ENCODE data around the gene RYR2. TPM values are rescaled to one million over a fixed set of nuclear protein-coding genes. Genes with fewer than 3 reads are reported as not detected.

Gene RYR2
- total RNA-seq, 1 experiment from 2014 or later: 0.03 TPM

DNA sequence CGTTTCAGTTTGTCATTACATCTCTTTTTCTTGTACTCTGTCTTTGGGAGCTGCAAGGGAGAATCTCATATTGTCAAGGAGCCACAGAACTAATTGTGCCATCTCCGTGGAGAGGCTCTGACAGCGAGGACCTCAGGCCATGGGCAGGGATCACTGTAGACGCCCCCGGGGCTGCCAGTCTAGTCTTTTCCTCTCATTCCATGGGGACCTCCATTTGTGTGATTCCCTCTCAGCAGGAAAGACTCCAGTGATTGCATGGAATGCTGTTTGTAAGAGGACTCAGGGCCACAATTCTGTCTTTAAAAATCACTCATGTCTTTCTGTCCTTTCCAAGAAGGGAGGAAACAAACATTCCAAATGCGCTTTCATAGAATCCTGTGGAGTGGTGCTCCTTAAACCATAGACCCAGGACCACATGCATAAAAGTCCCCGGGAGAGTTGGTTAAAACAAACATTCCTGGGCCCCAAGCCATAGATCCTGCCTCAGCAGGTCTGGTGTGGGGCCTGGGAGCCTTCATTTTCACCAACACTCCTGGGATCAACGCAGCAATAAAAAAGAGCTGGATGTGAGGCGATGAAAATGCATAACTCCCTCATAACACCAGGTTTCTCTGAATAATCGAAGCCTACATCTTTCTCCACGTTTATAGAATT lies 744.2 kb downstream of the RYR2 start:
- H3K36me3 ChIP-seq (ENCODE audit: control insufficient read depth, insufficient read depth, low read length): no peaks in the 10 kb centered on the region
- no peak for ATAC-seq
- no peak for DNase-seq (ENCODE audit: low read depth, low spot score)
- no peaks in the 10 kb centered on the region for H3K4me1 ChIP-seq (ENCODE audit: control insufficient read depth, insufficient read depth, low read length)
- in situ Hi-C loops (cut with HindIII; ENCODE audit: low pct_unique_long_range_greater_than_20kb, low sequenced_read_pairs) (no loop called here), intact Hi-C loops (cut with micrococcal nuclease; ENCODE audit: unreplicated experiment) (no loop called here)
- TF ChIP-seq, protein P1, sequence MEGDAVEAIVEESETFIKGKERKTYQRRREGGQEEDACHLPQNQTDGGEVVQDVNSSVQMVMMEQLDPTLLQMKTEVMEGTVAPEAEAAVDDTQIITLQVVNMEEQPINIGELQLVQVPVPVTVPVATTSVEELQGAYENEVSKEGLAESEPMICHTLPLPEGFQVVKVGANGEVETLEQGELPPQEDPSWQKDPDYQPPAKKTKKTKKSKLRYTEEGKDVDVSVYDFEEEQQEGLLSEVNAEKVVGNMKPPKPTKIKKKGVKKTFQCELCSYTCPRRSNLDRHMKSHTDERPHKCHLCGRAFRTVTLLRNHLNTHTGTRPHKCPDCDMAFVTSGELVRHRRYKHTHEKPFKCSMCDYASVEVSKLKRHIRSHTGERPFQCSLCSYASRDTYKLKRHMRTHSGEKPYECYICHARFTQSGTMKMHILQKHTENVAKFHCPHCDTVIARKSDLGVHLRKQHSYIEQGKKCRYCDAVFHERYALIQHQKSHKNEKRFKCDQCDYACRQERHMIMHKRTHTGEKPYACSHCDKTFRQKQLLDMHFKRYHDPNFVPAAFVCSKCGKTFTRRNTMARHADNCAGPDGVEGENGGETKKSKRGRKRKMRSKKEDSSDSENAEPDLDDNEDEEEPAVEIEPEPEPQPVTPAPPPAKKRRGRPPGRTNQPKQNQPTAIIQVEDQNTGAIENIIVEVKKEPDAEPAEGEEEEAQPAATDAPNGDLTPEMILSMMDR (IDR thresholded peaks at IDR 0.05): no peak
- TF ChIP-seq TCF7L2 (IDR thresholded peaks at IDR 0.05; ENCODE audit: low read depth, low read length) (no peak), POLR2AphosphoS5 (IDR thresholded peaks at IDR 0.05; ENCODE audit: low read depth, low read length) (no peak), SIN3A (IDR thresholded peaks at IDR 0.05; ENCODE audit: borderline replicate concordance, insufficient read depth, low read depth, low read length) (no peak), REST (IDR thresholded peaks at IDR 0.05; ENCODE audit: insufficient read depth in 1 of 2, low read depth in 2 of 2, low read length in 1 of 2) (no peak)
- H3K9me3 ChIP-seq (ENCODE audit: control insufficient read depth, insufficient read depth, low read depth, low read length): no peaks in the 10 kb centered on the region
- H3K4me3 ChIP-seq (ENCODE audit: low read depth in 2 of 2, low read length in 2 of 2): no peak overlapping the region
- H3K27ac ChIP-seq (ENCODE audit: low read length): no peak overlapping the region
- BruUV-seq (replicated peaks): no TSS peak
- ChIA-PET POLR2A (no interaction called here), CTCF (no interaction called here)
- H3K27me3 ChIP-seq (ENCODE audit: control insufficient read depth, insufficient read depth, low read length): no peaks in the 10 kb centered on the region

DNA sequence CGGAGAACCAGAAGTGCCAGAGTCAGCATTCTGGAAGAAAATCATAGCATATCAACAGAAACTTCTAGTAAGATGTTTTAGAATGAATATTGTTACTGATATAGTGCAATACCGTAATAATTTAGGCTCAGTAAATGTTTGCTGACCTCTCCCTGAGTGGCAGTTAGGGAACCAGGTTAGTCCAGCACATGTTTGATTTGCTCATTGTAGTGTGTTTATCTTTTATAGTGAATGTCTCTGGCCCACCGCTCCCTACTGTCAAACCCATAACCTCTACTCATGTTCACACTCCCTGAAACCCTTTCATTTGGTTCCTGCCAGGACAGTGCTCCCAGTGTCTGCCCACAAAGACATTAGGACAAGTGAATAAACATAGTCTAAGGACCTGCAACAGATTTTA lies 746.1 kb downstream of the RYR2 start:
- Histone ChIP-seq H3K4me1 (ENCODE audit: control insufficient read depth, insufficient read depth, low read length) (no peaks in the 10 kb centered on the region), H3K36me3 (ENCODE audit: control insufficient read depth, insufficient read depth, low read length) (no peaks in the 10 kb centered on the region), H3K4me3 (ENCODE audit: low read depth in 2 of 2, low read length in 2 of 2) (no peak overlapping the region), H3K27me3 (ENCODE audit: control insufficient read depth, insufficient read depth, low read length) (no peaks in the 10 kb centered on the region), H3K27ac (ENCODE audit: low read length) (no peak overlapping the region), H3K9me3 (ENCODE audit: control insufficient read depth, insufficient read depth, low read depth, low read length) (no peaks in the 10 kb centered on the region)
- no peak for DNase-seq (ENCODE audit: low read depth, low spot score)
- POLR2A ChIA-PET: no interaction called here
- no peak for TF ChIP-seq SIN3A (IDR thresholded peaks at IDR 0.05; ENCODE audit: borderline replicate concordance, insufficient read depth, low read depth, low read length)
- no peak for TF ChIP-seq TCF7L2 (IDR thresholded peaks at IDR 0.05; ENCODE audit: low read depth, low read length)
- TF ChIP-seq REST (IDR thresholded peaks at IDR 0.05; ENCODE audit: insufficient read depth in 1 of 2, low read depth in 2 of 2, low read length in 1 of 2): no peak
- no peak for TF ChIP-seq POLR2AphosphoS5 (IDR thresholded peaks at IDR 0.05; ENCODE audit: low read depth, low read length)
- TF ChIP-seq, protein P1 (IDR thresholded peaks at IDR 0.05): no peak
- BruUV-seq (replicated peaks): no TSS peak
- ATAC-seq: no peak
- CTCF ChIA-PET: no interaction called here
- intact Hi-C loops (cut with micrococcal nuclease; ENCODE audit: unreplicated experiment) (no loop called here), in situ Hi-C loops (cut with HindIII; ENCODE audit: low pct_unique_long_range_greater_than_20kb, low sequenced_read_pairs) (no loop called here)

Measured in Panc1 (cell line).